HG02623 (cell line): Measurements from ENCODE around the gene DZIP3.
"Not testable (repeated sequence)": the region's sequence is repeated elsewhere in the genome, so short reads cannot be mapped to it uniquely, and the experiment has no call there.

Source experiments
- ATAC-seq: cut with Tn5 transposase; IDR thresholded peaks from one replicate; pipeline ENCODE4 v1.9.1; 2021; ENCODE audit warnings: moderate library complexity; ENCODE audit not compliant: unreplicated experiment

Gene DZIP3

DNA sequence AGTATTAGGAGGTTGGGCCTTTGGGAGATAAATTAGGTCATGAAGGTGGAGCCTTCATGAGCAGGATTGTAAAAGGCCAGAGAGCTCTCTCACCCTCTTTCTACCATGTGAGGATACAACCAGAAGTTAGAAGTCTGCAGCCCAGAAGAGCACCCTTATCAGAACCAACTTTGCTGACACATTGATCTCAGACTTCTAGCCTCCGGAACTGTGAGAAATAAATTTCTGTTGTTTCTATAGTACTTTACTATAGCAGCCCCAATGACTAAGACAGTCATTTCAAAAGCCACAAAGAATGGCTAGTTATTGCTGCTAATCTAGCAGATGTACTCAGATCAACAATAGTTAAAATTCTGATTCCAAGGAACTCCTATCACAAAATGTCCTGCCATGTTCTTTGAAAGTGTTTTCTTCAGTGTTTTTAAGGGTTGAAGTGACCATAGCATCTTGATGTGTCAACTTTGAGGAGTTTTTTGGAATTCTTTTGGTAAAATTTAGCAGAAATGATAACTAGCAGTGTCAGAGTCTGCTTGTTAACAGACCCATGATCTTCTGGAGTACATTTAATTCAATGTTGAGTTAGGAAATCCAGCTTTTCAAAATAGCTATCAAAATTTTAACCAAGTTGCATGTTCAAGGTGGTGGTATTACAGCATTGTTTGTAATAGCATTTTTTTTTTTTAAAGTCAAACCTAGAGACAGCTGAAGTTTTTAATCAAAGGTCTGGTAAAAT lies 10.3 kb downstream of the DZIP3 start:
- ATAC-seq = no peak

DNA sequence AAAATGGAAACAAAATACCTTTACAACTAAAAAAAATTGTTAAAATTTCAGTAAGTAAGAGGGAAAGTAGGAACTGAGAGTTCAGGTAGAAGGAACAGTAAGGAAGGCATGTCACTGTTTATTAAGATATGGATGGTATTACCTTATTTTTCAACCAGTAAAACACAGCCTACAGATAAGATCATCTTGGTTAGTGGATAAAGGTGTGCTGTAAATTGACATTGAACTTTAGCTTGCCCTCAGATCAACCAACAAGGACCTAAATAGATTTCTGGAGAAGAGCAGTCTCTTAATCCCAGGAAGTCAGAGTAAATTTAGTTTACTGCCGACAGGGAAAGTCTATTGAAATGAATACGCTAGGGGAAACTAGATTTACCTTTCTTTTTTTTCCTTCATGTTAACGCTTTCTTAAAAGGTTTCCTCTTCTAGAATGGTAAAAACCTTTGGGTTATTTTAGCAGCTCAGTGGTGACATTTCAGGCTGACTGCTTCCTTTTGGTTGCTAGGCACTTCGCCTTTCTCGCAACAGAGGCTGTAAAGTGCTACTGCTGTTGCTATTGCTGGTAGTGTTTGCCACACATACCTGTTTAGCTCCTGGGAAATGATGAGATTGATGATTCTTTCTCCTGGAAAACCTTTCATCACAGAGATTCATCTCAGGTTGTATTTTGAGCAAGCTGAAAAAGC lies 12.9 kb downstream of the DZIP3 start:
- peak; percentile 65 for ATAC-seq

DNA sequence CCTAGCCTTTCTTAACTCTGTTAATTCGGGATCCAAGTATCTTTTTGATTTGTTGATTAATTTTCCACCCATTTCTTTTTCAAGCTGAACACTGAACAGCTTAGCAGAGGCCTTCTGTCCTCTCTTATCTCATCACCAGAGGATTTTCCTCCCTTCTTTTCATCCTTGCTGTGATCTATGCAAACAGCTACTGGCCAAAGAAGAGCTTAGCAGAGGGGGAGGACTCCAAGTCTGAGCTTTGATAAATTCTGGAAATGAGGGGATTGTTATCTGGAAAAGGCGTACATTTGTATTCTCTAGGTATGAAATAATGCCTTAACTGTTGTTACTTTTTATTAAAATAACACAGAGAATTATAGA lies 13.4 kb downstream of the DZIP3 start:
- ATAC-seq = no peak

DNA sequence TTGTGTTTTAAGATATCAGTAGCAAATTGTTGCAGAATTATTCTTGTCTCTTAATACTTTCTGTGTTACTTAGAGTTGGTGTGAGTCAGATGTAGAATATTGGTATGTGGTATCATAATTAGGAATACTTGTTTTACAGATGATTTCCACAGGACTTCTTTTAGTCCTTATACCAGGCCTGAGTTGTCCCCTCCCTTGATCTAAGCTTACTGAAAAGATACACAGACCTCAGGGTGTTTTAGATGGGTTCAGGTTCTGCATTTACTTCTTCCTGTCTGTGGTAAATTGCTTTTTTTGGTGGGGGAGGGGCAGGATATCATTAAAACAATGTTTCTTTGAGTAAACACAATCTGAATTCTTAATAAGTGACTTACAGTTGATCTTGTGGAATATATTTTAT lies 14.2 kb downstream of the DZIP3 start:
- ATAC-seq = no peak

DNA sequence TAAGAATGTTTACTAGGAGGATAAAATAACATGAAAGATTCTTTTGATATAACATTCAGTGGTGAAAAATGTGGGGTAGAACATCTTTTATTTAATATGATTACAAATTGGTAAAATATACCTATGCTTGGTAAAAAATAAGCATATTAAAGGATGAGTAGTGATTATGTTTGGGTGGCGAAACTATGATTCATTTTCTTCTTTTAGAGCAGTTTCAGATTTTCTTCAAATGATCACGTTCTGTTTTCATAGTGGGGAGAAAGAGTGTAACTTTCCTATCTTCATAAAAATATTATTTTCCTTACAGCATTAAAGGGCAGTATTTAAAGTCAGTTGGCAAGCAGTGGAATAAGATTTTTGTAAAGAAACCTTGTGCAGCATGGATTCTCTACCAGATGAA lies 15.5 kb downstream of the DZIP3 start:
- no peak for ATAC-seq

DNA sequence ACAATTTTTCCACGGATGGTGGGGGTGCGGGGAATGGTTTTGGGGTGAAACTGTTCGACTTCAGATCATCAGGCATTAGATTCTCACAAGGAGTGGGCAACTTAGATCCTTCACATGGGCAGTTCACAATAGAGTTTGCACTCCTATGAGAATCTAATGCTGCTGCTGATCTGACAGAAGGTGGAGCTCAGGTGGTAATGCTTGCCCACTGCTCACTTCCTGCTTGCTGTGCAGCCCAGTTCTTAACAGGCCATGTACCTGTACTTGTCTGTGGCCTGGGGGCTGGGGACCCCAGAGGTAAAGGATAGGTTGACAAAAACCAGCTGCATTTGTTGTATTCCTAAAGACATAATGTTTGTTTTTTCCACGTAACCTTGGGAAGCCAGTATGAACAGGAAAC lies 16.0 kb downstream of the DZIP3 start:
- no peak for ATAC-seq

DNA sequence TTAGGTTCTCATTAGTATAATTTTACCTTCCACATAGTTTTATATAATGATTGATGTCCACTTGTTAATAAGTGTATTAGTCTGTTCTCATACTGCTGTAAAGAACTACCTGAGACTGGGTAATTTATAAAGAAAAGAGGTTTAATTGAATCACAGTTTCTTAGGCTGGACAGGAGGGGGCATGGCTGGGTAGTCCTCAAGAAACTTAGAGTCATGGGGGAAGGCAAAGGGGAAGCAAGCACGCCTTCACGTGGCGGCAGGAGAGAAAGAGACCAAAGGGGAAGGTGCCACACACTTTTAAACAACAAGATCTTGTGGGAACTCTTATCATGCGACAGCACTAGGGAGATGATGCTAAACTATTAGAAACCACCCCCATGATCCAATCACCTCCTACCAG lies 19.2 kb downstream of the DZIP3 start:
- no peak for ATAC-seq

DNA sequence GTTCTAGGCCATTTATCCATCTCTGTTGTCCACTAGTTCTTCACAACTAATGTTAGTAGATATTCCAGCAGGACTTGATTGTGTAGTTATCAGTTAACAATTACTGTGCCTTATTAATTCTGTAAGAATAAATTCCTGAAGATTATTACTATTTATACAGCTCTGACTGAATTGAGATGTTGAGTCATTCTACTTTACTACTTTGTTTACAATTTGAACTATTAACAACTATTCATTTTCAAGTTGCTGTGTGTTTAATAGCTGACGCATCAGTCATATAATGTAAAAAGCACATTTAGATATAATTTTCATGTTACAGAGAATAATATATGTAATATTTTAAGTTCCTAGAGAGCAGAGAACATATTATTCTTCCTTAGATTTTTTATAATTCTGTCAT lies 21.1 kb downstream of the DZIP3 start:
- no peak for ATAC-seq

DNA sequence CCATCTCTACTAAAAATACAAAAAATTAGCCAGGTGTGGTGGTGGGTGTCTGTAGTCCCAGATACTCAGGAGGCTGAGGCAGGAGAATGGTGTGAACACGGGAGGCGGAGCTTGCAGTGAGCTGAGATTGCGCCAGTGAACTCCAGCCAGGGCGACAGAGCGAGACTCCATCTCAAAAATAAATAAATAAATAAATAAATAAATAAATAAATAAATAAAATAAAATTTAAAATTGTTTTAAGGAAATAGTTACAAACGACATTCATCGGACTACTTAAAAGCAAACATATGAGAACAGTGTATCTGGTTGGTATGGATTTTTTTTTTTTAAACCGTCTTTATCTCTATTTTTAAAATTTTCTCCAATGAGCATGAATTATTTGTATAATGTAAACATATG lies 26.6 kb downstream of the DZIP3 start:
- not testable (repeated sequence) for ATAC-seq

DNA sequence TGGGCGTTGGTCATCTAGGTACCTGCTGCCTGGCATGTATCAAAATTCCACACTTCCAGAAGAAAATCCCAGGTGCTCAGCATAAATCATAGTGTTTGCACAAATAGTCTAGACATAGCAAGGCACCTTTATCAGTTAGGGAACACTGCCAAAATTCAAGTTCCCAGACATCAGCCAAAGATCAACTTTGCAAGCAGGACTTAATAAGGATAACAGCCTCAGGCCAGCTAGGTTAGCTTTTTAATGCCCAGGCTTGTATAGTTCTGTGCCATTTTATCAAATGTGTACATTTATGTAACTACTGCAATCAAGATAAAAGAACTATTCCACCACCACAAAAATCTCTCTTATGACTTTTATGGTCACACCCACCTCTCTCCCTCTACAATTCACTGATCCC lies 30.7 kb downstream of the DZIP3 start:
- no peak for ATAC-seq

DNA sequence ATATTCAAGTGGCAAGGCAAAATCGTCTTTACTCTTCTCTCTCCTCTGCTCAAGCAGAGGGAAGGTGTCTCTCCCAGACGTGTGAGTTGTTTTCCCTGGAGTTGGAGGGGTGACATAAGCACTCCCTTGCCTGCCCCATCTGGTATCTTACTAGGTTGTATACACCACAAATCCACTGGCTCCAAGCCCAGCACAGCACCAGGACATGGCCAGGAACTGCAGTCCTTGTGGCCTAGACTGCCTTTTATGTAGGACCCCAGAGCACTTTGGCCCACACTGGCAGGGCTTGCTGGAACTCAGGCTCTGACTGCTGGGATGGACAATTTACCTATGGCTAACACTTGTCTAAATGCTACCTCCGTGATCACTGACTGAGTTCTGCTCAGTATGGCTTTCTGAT lies 34.0 kb downstream of the DZIP3 start:
- no peak for ATAC-seq

DNA sequence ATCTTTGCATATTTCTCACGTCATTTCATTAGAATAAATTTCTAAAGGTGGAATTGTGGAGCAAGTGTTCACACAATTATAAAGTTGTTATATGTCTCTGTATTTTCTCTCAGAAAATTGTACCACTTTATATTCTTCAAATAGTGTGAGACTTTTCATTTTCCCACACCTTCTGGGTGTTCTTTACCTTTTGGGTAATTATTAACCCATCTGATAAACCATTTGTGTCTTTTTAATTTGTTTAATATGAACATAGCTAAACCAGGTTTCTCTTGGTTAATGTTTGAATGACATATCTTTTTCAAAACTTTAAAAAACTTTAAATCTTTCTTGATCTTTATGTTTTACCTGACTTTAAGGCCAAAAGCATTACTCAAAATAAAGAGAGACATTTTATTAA lies 40.5 kb downstream of the DZIP3 start:
- ATAC-seq = no peak

DNA sequence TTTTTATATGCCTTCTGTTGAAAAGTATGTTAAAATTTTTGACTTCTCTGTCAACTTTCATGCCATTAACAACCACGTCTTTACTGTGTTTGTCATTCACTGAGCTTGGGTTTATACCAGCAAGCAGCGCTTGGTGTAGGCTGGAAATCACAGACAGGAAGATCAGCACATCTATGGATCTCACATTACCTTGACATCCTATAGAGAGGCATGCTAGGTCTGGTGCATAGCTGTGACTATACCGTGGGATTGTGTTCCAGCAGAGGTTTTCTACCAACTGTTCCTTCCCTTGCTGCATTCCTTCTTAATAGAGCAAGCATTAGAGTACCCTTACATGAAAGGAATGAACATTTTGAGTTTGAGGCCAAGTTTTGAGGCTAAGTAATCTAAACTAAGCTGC lies 53.0 kb downstream of the DZIP3 start:
- no peak for ATAC-seq

DNA sequence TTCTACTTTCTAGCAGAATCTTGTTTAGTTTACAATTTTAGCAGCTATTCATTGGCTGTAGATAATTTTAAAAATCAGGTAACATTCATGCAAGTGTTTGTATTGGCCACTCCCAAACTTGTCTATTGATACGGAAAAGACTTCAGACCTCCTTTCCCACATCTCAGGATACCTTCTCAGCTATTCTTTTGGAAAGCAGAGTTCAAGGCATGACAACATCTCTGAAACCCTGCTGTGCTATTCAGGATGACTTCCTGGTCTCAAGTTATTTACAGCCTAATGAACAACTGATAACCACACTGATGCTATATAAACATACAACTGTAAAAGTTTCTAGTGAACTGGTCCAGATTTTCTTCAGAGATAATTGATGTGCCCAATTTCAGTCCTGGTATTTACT lies 55.8 kb downstream of the DZIP3 start:
- no peak for ATAC-seq

DNA sequence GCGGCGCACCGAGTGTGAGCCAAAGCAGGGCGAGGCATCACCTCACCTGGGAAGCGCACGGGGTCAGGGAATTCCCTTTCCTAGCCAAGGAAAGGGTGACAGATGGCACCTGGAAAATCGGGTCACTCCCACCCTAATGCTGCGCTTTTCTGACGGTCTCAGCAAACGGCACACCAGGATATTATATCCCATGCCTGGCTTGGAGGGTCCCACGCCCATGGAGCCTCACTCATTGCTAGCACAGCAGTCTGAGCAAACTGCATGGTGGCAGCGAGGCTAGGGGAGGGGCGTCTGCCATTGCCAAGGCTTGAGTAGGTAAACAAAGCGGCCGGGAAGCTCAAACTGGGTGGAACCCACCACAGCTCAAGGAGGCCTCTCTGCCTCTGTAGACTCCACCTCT lies 66.1 kb downstream of the DZIP3 start:
- not testable (repeated sequence) for ATAC-seq

DNA sequence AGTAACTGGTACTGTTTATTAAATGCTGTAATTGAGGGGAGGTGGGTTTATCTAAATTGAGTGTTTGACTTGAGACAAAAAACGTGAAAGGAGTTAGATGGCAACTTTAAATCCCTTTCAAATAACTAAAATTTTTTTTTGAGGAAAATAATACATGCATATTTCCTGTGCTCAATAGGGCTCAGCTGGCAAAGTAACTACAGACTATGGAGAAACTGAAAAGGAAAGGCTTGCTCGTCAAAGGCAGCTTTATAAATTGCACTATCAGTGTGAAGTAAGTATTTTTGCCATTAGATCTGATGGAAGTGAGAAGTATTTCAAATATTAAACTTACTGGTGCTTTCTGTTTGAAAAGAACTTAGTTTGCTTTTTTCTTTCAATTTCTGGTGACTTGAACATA lies 72.2 kb downstream of the DZIP3 start:
- no peak for ATAC-seq

DNA sequence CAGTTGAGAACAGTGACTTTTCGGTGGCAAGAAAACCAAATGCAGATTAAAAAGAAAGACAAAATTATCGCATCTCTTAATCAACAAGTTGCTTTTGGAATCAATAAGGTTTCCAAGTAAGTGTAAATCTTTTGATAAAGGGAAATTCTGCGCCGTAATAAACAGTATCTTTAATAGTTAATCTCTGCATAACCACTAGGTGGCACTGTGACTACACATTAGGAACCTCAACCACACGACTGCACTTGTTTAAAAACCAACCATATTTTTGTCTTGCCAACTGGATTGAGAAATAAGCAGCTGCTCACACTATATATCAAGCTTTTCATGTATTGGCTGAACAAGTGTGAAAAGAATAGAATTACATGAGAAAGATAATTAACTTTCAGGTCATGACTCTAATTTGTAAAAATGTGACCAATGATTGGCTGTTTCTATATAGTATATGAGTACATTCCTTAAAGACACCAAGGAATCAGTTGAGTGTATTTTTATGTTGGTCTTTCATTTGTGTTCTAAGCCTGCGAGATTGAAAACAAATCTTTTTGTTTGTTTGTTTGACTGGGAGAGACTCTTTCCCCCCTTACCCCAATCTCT lies 72.7 kb downstream of the DZIP3 start:
- peak; percentile 53 for ATAC-seq

DNA sequence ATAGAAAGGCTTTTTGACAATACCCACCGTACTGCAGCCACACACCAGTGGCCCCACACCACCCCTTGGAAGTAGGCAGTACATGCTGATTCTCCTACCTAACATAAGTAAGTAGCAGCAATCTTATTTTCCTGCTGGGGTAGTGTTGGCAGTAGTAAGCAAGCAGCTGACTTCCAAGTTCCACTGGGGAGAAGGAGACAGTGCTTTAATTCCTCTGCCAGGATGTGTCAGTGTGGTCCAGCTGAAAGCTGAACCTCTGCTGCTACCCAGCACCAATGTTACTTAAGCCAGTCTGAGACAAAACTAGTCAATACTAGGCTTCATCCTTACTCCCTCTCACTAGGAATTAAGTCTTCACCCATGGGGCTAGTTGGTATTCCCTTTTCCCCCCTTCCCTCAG lies 74.7 kb downstream of the DZIP3 start:
- no peak for ATAC-seq

DNA sequence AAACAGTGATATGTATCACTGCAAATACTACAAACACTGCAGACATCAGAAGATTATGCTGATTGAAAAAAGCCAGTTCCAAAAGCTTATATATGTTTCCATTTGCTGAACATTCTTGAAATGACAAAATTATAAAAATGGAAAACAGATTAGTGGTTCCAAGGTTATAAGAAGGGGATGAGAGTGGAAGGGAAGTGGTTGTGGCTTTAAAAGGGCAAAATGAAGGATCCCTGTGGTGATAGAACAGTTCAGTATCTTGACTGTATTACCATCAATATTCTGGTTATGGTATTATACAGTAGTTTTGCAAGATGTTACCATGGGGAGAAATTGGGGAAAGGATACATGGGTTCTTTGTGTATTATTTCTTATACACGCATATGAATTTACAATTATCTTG lies 77.8 kb downstream of the DZIP3 start:
- ATAC-seq = no peak

DNA sequence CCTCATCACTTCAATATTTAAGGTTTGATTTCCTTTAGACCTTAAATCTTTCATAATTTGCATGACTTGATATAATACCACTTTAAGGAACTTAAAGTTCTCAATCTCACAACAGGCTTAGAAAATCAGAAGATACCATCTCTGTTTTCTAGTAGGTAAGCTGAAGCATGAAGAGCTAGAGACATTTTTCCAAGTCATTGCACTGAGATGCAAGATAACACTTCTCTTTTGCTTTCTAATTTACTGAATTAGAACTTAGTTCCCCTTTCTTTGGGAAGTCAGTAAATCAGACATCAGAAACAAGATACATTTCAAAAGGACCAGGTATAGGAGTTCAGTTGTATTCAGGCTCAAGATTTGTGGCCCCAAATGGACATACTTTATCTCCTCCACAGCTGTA lies 79.7 kb downstream of the DZIP3 start:
- ATAC-seq = peak; percentile 56

DNA sequence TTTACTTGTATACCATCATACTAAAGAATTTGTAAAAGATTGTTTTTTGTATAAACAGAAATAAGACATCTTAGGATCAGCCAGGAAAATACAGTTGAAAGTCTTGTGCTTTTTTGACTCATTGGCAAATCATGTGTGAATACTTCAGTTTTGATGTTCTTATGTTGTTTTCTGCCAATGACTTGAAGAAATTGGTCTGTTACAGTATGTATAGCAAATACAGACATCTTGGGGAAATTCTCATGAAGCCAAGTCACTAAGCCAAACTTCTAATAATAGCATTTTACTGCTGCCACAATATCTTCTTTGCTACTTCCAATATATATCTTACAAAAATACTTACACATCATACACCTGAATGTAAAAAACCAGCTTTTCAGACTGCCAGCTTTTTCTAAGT lies 83.2 kb downstream of the DZIP3 start:
- ATAC-seq = no peak

DNA sequence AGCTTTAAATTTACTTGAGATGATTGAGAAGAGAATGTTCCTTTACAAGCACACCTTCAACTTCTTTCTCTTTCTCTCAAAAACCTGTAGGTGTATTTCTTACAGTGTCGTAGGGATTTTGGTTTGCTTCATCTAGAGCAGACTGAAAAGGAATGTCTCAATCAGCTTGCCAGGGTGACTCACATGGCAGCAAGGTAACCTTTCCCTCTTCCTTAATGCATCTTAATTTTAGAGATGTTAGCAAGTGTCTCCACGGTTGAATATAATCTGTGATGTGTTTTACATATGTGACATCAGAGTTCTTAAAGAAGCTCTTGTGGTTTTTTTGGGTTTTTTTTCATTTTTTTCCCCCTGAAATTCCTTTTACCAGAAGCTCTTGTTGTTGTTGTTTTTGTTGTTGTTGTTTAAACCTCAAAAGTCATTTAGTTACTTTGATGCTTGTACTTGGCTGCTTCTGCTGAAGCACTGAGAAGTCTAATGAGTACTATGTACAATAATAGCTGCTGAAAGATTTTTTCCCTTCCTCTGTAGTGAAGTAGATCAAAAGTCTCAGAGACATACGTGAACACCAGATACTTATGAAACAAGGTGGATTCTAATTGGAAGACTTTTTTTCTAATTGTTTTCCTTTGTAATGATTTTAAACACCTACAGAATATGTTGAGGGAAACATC lies 84.6 kb downstream of the DZIP3 start:
- ATAC-seq = peak; percentile 36
